ENCODE results near the gene RCCD1. TPM values are rescaled to one million over a fixed set of nuclear protein-coding genes. Genes with fewer than 3 reads are reported as not detected.
A peak's percentile ranks its signal among the peaks of the same experiment; 100 is the strongest.

The RCCD1 gene
- total RNA-seq, 4 donors from 2014 or later: 7.4 to 16.5 (median 11.6) TPM

DNA sequence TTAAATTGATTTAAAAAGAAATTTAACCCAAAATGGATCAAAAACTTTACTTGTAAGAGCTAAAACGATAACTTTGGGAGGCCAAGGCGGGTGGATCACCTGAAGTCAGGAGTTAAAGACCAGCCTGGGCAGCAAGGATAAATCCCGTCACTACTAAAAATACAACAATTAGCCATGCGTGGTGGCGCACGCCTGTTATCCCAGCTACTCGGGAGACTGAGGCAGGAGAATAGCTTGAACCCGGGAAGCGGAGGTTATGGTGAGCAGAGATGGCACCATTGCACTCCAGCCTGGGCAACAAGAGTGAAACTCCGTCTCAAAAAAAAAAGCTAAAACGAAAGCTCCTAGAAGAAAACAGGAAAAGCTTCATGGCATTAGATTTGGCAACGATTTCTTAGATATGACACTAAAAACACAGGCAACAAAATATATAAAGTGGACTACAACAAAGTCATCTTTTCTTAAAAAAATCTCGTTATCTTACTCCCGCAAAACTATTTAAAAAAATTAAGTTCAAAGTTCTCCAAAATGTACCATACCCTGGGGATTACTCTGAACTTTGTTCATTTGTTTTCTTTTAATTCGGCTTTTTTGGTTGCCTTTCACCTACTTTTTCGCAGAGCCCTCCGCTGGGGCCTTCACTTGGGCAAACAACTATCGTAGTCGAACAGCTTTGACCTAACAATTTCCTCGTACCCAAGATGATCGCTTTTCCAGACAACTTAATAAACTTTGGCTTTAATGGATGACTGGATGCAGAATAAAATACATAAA is 25.3 kb upstream of the RCCD1 start:
- no peak for DNase-seq
- Histone ChIP-seq H3K36me3 (no peaks in the 10 kb centered on the region), H3K27ac (peak overlapping the region; percentile 85 to 89), H3K9me3 (no peaks in the 10 kb centered on the region), H3K27me3 (no peaks in the 10 kb centered on the region), H3K4me1 (peaks cover 0 to 12% of the 10 kb centered on the region in 2 donors), H3K4me3 (peak overlapping the region; percentile 47 to 52)
- no peak for TF ChIP-seq CTCF (IDR thresholded peaks at IDR 0.05)
- no peak for TF ChIP-seq POLR2A (IDR thresholded peaks at IDR 0.05)
- intact Hi-C loops (cut with DNase I; ENCODE audit: low total_unique reads): no loop called here

DNA sequence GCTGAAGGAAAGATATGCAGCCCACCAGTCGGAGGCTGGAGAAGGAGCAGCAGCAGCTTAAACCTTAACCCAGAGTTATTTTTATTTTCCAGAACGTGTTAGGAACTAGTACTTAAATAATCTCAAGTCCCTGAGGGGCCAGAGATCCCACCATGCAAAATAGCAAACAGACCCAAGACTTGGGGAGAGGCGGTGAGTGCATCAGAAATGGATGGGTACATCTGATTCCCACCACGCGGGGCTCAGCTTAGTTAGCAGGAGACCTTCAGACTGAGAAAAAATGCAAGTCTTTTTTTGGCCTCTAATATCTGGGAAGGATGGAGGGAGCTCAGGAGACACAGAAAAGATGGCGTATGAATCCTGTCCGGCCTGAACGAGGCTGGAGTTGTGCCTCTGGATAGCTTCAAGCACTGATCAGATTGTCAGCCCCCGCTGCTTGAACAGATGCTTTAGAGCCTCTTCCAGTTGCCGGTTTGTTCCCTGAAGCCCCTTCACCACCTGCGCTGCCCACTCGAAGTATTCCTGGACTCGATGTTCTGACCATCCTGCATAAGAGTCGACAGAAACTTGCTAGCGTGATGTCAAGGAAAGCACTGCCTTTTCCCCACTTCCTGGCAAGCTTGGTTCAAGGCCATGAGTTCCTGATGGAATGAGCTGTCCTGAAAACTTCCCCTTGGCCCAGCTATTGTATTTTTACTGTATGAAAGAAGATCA is 23.7 kb upstream of the RCCD1 start:
- H3K27ac ChIP-seq: peak overlapping the region; percentile 85 to 89

GRCh38 chr15:90931575-90931827 is 23.2 kb upstream of the RCCD1 start:
- Histone ChIP-seq H3K27me3 (no peaks in the 10 kb centered on the region), H3K9me3 (no peaks in the 10 kb centered on the region), H3K27ac (peak overlapping the region; percentile 85 to 89), H3K4me1 (peaks cover 0 to 12% of the 10 kb centered on the region in 2 donors), H3K4me3 (peak overlapping the region in 1 of 2 donors; percentile 76), H3K36me3 (no peaks in the 10 kb centered on the region)
- TF ChIP-seq CTCF (IDR thresholded peaks at IDR 0.05) (no peak), POLR2A (IDR thresholded peaks at IDR 0.05) (no peak)
- DNase-seq: no peak
- intact Hi-C loops (cut with DNase I; ENCODE audit: low total_unique reads): no loop called here

More for the DNA sequence above, 23.7 kb upstream of the RCCD1 start:
- Histone ChIP-seq H3K4me1 (peaks cover 0 to 12% of the 10 kb centered on the region in 2 donors), H3K27me3 (no peaks in the 10 kb centered on the region), H3K9me3 (no peaks in the 10 kb centered on the region), H3K4me3 (peak overlapping the region; percentile 47 to 52), H3K36me3 (no peaks in the 10 kb centered on the region)
- intact Hi-C loops (cut with DNase I; ENCODE audit: low total_unique reads): no loop called here
- TF ChIP-seq CTCF (IDR thresholded peaks at IDR 0.05) (no peak), POLR2A (IDR thresholded peaks at IDR 0.05) (no peak)
- no peak for DNase-seq

DNA sequence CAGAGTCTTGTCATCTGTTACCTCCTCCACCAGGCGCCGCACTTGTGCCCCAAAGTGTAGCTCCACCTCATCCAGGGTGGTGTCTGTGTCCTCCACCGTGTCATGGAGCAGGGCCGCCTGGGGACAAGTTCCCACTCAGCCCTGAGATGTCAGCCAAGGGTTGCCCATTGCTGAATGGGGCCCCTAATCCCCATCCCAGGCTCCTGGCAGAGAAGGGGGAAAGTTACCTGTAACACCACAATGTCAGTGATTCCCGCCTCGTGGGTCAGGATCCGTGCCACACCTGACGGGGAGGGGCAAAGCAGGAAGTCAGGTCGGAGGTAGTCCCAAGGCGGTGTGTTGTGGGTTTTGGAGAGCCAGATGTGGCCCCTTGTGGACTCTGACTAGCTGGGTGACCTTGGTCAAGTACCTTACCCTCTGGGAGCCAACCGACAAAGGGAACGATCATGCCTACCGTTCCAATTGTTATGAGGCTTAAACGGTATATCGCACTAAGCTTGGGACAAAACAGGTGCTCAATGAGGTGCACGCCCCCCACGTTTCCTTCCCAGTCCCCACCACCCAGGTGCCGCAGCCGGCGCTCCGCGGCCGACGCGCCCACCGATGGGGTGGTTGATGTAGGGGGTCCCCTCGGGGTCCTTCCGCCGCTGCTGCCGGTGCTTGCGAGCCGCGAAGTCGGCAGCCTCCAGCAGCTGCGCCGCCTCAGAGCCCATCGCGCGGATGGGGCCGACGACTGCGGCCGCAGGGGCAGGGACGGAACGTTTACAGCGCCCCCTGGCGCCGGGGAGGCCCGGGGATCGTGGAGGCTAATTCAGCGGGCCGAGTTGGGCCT is 22.6 kb upstream of the RCCD1 start, which contains the start of gene HDDC3:
HDDC3 (minus strand) TSS at position 722 of the 832 bp plus-strand sequence; CDS start at position 713, 9 bp downstream.
- peak in 1 of 2 donors; percentile 57 for TF ChIP-seq POLR2A (IDR thresholded peaks at IDR 0.05)
- TF ChIP-seq CTCF (IDR thresholded peaks at IDR 0.05): peak; percentile 87 to 96 (median 92)
- peak; percentile 85 to 91 for DNase-seq
- H3K4me3 ChIP-seq: peak within 1 kb of the TSS; percentile 72 to 76
- intact Hi-C loops (cut with DNase I; ENCODE audit: low total_unique reads): no loop called here
- H3K36me3 ChIP-seq: no peaks in the 10 kb centered on the region
- no peaks in the 10 kb centered on the region for H3K9me3 ChIP-seq
- H3K4me1 ChIP-seq: peaks cover 0 to 12% of the 10 kb centered on the region in 2 donors
- H3K27me3 ChIP-seq: no peaks in the 10 kb centered on the region
- peak within 1 kb of the TSS; percentile 85 to 89 for H3K27ac ChIP-seq
